ENCODE measurements around the gene LAMC3. TPM values are rescaled to one million over a fixed set of nuclear protein-coding genes. Genes with fewer than 3 reads are reported as not detected.
A peak's percentile ranks its signal among the peaks of the same experiment; 100 is the strongest.
"Not testable (repeated sequence)": the region's sequence is repeated elsewhere in the genome, so short reads cannot be mapped to it uniquely, and the experiment has no call there.

The LAMC3 gene
- total and polyA plus RNA-seq, 2 experiments from 2014 or later, result 5.4 to 14.0 TPM

- H3K4me1 ChIP-seq (ENCODE audit: low read depth), result no peaks in the 10 kb centered on the region
- TF ChIP-seq, protein P1, sequence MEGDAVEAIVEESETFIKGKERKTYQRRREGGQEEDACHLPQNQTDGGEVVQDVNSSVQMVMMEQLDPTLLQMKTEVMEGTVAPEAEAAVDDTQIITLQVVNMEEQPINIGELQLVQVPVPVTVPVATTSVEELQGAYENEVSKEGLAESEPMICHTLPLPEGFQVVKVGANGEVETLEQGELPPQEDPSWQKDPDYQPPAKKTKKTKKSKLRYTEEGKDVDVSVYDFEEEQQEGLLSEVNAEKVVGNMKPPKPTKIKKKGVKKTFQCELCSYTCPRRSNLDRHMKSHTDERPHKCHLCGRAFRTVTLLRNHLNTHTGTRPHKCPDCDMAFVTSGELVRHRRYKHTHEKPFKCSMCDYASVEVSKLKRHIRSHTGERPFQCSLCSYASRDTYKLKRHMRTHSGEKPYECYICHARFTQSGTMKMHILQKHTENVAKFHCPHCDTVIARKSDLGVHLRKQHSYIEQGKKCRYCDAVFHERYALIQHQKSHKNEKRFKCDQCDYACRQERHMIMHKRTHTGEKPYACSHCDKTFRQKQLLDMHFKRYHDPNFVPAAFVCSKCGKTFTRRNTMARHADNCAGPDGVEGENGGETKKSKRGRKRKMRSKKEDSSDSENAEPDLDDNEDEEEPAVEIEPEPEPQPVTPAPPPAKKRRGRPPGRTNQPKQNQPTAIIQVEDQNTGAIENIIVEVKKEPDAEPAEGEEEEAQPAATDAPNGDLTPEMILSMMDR (IDR thresholded peaks at IDR 0.05; ENCODE audit: low read depth, low read length), result no peak
- H3K27me3 ChIP-seq, result no peaks in the 10 kb centered on the region
- H3K27ac ChIP-seq, result no peak overlapping the region
- no peak overlapping the region for H3K4me3 ChIP-seq
- DNase-seq (ENCODE audit: low read depth in 1 of 2, low spot score in 1 of 2), result no peak
- H3K36me3 ChIP-seq, result no peaks in the 10 kb centered on the region
- no peaks in the 10 kb centered on the region for H3K9me3 ChIP-seq (ENCODE audit: low read depth)
These were observed 12.1 kb upstream of the LAMC3 start for GRCh38 chr9:130996676-130997394.

GRCh38 chr9:130997395-130997684, 11.6 kb upstream of the LAMC3 start:
- TF ChIP-seq, protein P1 (IDR thresholded peaks at IDR 0.05; ENCODE audit: low read depth, low read length), result no peak
- no peaks in the 10 kb centered on the region for H3K36me3 ChIP-seq
- H3K9me3 ChIP-seq (ENCODE audit: low read depth), result no peaks in the 10 kb centered on the region
- no peak overlapping the region for H3K4me3 ChIP-seq
- no peak overlapping the region for H3K27ac ChIP-seq
- no peaks in the 10 kb centered on the region for H3K27me3 ChIP-seq
- H3K4me1 ChIP-seq (ENCODE audit: low read depth), result no peaks in the 10 kb centered on the region
- no peak for DNase-seq (ENCODE audit: low read depth in 1 of 2, low spot score in 1 of 2)

GRCh38 chr9:130997925-130998596, 10.9 kb upstream of the LAMC3 start:
- DNase-seq (ENCODE audit: low read depth in 1 of 2, low spot score in 1 of 2), result peak; percentile 74 to 86
- TF ChIP-seq, protein P1 (IDR thresholded peaks at IDR 0.05; ENCODE audit: low read depth, low read length), result peak; percentile 78
- Histone ChIP-seq H3K4me1 (ENCODE audit: low read depth) (no peaks in the 10 kb centered on the region), H3K9me3 (ENCODE audit: low read depth) (no peaks in the 10 kb centered on the region), H3K27ac (no peak overlapping the region), H3K4me3 (no peak overlapping the region), H3K27me3 (no peaks in the 10 kb centered on the region), H3K36me3 (no peaks in the 10 kb centered on the region)

- Histone ChIP-seq H3K36me3 (no peaks in the 10 kb centered on the region), H3K4me3 (no peak overlapping the region), H3K4me1 (ENCODE audit: low read depth) (no peaks in the 10 kb centered on the region), H3K9me3 (ENCODE audit: low read depth) (no peaks in the 10 kb centered on the region), H3K27ac (no peak overlapping the region), H3K27me3 (no peaks in the 10 kb centered on the region)
- TF ChIP-seq, protein P1 (IDR thresholded peaks at IDR 0.05; ENCODE audit: low read depth, low read length), result no peak
- no peak for DNase-seq (ENCODE audit: low read depth in 1 of 2, low spot score in 1 of 2)
These were observed 10.3 kb upstream of the LAMC3 start for GRCh38 chr9:130998597-130999244.

GRCh38 chr9:130999245-130999623, 9.7 kb upstream of the LAMC3 start:
- TF ChIP-seq, protein P1 (IDR thresholded peaks at IDR 0.05; ENCODE audit: low read depth, low read length), result no peak
- DNase-seq (ENCODE audit: low read depth in 1 of 2, low spot score in 1 of 2), result no peak
- Histone ChIP-seq H3K36me3 (no peaks in the 10 kb centered on the region), H3K9me3 (ENCODE audit: low read depth) (no peaks in the 10 kb centered on the region), H3K4me1 (ENCODE audit: low read depth) (no peaks in the 10 kb centered on the region), H3K27ac (no peak overlapping the region), H3K27me3 (no peaks in the 10 kb centered on the region), H3K4me3 (no peak overlapping the region)

GRCh38 chr9:131000526-131000925, 8.4 kb upstream of the LAMC3 start:
- H3K27me3 ChIP-seq; H3K36me3 ChIP-seq; DNase-seq (ENCODE audit: low read depth in 1 of 2, low spot score in 1 of 2); H3K27ac ChIP-seq; H3K4me3 ChIP-seq; H3K4me1 ChIP-seq (ENCODE audit: low read depth); H3K9me3 ChIP-seq (ENCODE audit: low read depth): not testable (repeated sequence)
